Right lobe of liver (tissue), 6 donors: Measurements from ENCODE around the gene CHMP1A. TPM values are rescaled to one million over a fixed set of nuclear protein-coding genes. Genes with fewer than 3 reads are reported as not detected.
"Not testable (repeated sequence)": the region's sequence is repeated elsewhere in the genome, so short reads cannot be mapped to it uniquely, and the experiment has no call there.

Experiments
- ATAC-seq, 4 donors: fragments of 200-7000 bp; cut with Tn5 transposase; one replicate each; pipeline ENCODE4 v1.9.1; 2020; ENCODE audit warnings: mild to moderate bottlenecking in 4 of 4, moderate library complexity in 4 of 4
- DNase-seq, 3 donors: peaks; one replicate each; pipeline ENCODE4 v3.0.0-alpha.2; 2020
- H3K27ac ChIP-seq, 3 donors: fragments of 200-600 bp; one replicate each; pipeline ENCODE4 v1.8.0; 2022
- H3K27me3 ChIP-seq, 2 donors: fragments of 200-600 bp; one replicate each; pipeline ENCODE4 v1.8.0; 2022
- H3K36me3 ChIP-seq, 4 donors: fragments of 200-600 bp; sonication (generic) in 1 of 4; one replicate each; pipeline versions ENCODE4 v1.5.1 to v1.8.0; 2017 to 2022; ENCODE audit warnings: control low read depth in 1 of 4
- H3K4me1 ChIP-seq, 4 donors: fragments of 200-600 bp; sonication (generic) in 1 of 4; one replicate each; pipeline versions ENCODE4 v1.5.1 to v1.8.0; 2017 to 2022; ENCODE audit warnings: control low read depth in 1 of 4
- H3K4me3 ChIP-seq, 3 donors: fragments of 200-600 bp; one replicate each; pipeline ENCODE4 v1.8.0; 2022
- H3K9me3 ChIP-seq, 4 donors: fragments of 200-600 bp; sonication (generic) in 1 of 4; one replicate each; pipeline versions ENCODE4 v1.5.1 to v1.8.0; 2017 to 2022; ENCODE audit warnings: control low read depth in 1 of 4
- POLR2A ChIP-seq: fragments of 450-650 bp; IDR thresholded peaks from one replicate; pipeline ENCODE4 v1.6.1; 2017; ENCODE audit warnings: antibody characterized with exemption, mild to moderate bottlenecking
- WGBS: methylation state at CpG from one replicate; pipeline ENCODE4 v1.1.6; 2018; ENCODE audit warnings: low coverage, low lambda C conversion rate; ENCODE audit not compliant: insufficient coverage; ENCODE audit errors: missing lambda C conversion rate; 5-methylcytosine and 5-hydroxymethylcytosine counted together
- intact Hi-C, 2 donors: fragments of 100-400 bp; cut with DNase I; formaldehyde crosslinking; loops; one replicate each; pipeline versions ENCODE4 v1.11.2 to v1.14.1; 2022
- total RNA-seq, 6 experiments: library from RNA; depleted of rRNA in 2 of 6; stranded (reverse); fragments of >200 nt in 2 of 6; fragmentation: NEBNext Ultra II Directional in 3 of 6; extraction: Animal tissue kit (Norgen Biotek cat#: 25700) in 3 of 6; gene quantifications; one replicate each; pipeline versions ENCODE4 v1.1.0 to v1.2.4, GENCODE V29; 2016 to 2023
- TF ChIP-seq, protein P1 (sequence below), 4 donors: fragments of 200-600 bp in 3 of 4; fragments of 450-650 bp in 1 of 4; IDR thresholded peaks; one replicate each; pipeline versions ENCODE4 v1.5.1 to v1.8.0; 2016 to 2022; ENCODE audit warnings: antibody characterized with exemption in 4 of 4, mild to moderate bottlenecking in 2 of 4
- donor health status: DM: no; HTN: yes; CAD: no.
- donor health status: DM: no; HTN: no; CAD: no.
- donor health status: DM: no; HTN: no; CAD: no.
- donor health status: DM: no; HTN: yes; CAD: no.
- donor health status: DM: no; HTN: yes; CAD: no.

Gene CHMP1A
- total RNA-seq, 6 experiments from 2014 or later = 27.2 to 42.3 (median 33.1) TPM

DNA sequence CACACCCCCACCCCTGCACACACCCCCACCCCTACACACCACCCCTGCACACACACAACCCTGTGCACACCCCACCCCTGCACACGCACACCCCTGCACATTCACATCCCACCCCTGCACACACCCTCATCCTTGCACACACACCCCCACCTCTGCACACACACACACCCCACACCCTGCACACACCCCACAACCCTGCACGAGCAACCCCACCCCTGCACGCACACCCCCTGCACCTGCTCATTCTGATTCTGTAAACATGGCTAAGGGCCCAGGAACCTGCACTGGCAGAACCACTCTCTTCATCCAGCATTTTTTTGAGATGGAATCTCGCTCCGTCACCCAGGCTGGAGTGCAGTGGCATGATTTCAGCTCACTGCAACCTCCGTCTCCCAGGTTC is 18.1 kb downstream of the CHMP1A start:
- no peaks in the 10 kb centered on the region for H3K36me3 ChIP-seq
- peaks cover 0 to 7% (median 0%) of the 10 kb centered on the region in 4 donors for H3K4me1 ChIP-seq
- H3K27ac ChIP-seq = no peak overlapping the region
- no peak for TF ChIP-seq POLR2A
- TF ChIP-seq, protein P1, sequence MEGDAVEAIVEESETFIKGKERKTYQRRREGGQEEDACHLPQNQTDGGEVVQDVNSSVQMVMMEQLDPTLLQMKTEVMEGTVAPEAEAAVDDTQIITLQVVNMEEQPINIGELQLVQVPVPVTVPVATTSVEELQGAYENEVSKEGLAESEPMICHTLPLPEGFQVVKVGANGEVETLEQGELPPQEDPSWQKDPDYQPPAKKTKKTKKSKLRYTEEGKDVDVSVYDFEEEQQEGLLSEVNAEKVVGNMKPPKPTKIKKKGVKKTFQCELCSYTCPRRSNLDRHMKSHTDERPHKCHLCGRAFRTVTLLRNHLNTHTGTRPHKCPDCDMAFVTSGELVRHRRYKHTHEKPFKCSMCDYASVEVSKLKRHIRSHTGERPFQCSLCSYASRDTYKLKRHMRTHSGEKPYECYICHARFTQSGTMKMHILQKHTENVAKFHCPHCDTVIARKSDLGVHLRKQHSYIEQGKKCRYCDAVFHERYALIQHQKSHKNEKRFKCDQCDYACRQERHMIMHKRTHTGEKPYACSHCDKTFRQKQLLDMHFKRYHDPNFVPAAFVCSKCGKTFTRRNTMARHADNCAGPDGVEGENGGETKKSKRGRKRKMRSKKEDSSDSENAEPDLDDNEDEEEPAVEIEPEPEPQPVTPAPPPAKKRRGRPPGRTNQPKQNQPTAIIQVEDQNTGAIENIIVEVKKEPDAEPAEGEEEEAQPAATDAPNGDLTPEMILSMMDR (IDR thresholded peaks at IDR 0.05) = no peak
- no peaks in the 10 kb centered on the region for H3K27me3 ChIP-seq
- ATAC-seq (no peak), DNase-seq (no peak)
- H3K4me3 ChIP-seq = no peak overlapping the region
- intact Hi-C loops = no loop called here
- WGBS = 53% methylated on average over 3 of the region's 6 CpGs
- H3K9me3 ChIP-seq = no peaks in the 10 kb centered on the region

DNA sequence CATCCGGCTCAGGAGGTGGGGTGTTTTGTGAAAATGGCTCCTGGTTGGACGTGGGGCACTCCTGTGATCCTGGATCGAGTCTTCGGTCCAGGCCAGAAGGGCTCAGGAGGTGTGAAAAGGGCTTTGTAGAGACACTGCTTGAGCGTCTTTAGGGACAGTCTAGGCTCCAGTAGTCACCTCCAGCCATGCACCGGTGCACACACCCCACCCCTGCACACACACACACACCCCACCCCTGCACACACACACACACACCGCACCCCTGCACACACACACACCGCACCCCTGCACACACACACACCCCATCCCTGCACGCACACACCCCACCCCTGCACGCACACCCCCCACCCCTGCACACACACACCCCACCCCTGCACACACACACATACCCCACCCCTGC is 19.1 kb downstream of the CHMP1A start:
- no peaks in the 10 kb centered on the region for H3K9me3 ChIP-seq
- DNase-seq (no peak), ATAC-seq (no peak)

DNA sequence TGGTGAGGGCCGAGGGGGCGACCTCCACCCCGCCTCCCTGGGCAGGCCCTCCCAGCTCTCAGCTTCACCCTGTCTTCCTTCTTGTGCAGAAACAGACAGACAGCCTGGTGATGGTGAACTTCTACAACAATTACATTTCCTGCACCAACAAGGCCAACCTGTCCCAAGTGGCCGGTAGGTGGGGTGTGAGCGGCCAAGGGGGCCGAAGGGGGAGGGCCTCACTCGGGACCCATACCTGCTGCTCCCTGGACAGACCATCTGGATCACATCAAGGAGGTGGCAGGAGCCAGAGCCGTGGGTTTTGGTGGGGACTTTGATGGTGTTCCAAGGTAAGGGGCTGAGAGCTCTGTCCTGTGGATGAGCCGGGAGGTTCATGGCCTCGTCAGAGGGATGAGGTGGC is 20.1 kb downstream of the CHMP1A start:
- H3K4me3 ChIP-seq = no peak overlapping the region
- no peaks in the 10 kb centered on the region for H3K9me3 ChIP-seq
- TF ChIP-seq, protein P1 (IDR thresholded peaks at IDR 0.05) = no peak
- no peak for TF ChIP-seq POLR2A
- WGBS = 45% methylated on average over 4 of the region's 10 CpGs
- no peaks in the 10 kb centered on the region for H3K27me3 ChIP-seq
- H3K36me3 ChIP-seq = no peaks in the 10 kb centered on the region
- intact Hi-C loops = no loop called here
- no peak for ATAC-seq
- DNase-seq = no peak
- no peak overlapping the region for H3K27ac ChIP-seq
- peaks cover 0 to 7% (median 0%) of the 10 kb centered on the region in 4 donors for H3K4me1 ChIP-seq

More for the DNA sequence above, 19.1 kb downstream of the CHMP1A start:
- 91% methylated on average over 3 of the region's 10 CpGs for WGBS
- H3K4me1 ChIP-seq = peaks cover 0 to 7% (median 0%) of the 10 kb centered on the region in 4 donors
- intact Hi-C loops = no loop called here
- H3K4me3 ChIP-seq = no peak overlapping the region
- TF ChIP-seq POLR2A = no peak
- TF ChIP-seq, protein P1 (IDR thresholded peaks at IDR 0.05) = no peak
- no peaks in the 10 kb centered on the region for H3K27me3 ChIP-seq
- H3K27ac ChIP-seq = no peak overlapping the region
- no peaks in the 10 kb centered on the region for H3K36me3 ChIP-seq

DNA sequence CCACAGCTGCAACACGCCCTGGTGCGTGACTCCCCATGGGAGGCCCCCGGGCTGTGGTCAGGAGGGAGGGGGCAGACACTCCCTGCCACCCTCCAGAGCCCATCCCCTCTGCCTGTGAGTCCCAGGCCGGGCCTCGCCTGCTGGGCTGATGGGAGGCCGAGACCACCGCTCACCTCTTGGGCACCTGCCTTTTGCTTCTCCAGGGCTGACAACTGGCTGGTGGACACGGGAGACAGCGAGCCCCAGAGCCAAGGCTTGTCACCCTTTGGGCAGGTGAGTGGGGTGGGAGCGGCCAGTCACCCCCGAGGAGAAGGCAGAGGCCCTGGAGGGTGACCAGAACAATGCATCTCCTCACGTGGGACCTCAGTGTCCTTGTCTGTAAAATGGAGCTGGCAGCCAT is 20.8 kb downstream of the CHMP1A start:
- DNase-seq = no peak
- ATAC-seq = no peak
- no peaks in the 10 kb centered on the region for H3K9me3 ChIP-seq
- peaks cover 0 to 7% (median 0%) of the 10 kb centered on the region in 4 donors for H3K4me1 ChIP-seq
- H3K4me3 ChIP-seq = no peak overlapping the region
- no peak overlapping the region for H3K27ac ChIP-seq
- no peaks in the 10 kb centered on the region for H3K27me3 ChIP-seq
- intact Hi-C loops = no loop called here
- TF ChIP-seq POLR2A = no peak
- TF ChIP-seq, protein P1 (IDR thresholded peaks at IDR 0.05) = no peak
- 67% methylated on average over 1 of the region's 12 CpGs for WGBS
- H3K36me3 ChIP-seq = no peaks in the 10 kb centered on the region

DNA sequence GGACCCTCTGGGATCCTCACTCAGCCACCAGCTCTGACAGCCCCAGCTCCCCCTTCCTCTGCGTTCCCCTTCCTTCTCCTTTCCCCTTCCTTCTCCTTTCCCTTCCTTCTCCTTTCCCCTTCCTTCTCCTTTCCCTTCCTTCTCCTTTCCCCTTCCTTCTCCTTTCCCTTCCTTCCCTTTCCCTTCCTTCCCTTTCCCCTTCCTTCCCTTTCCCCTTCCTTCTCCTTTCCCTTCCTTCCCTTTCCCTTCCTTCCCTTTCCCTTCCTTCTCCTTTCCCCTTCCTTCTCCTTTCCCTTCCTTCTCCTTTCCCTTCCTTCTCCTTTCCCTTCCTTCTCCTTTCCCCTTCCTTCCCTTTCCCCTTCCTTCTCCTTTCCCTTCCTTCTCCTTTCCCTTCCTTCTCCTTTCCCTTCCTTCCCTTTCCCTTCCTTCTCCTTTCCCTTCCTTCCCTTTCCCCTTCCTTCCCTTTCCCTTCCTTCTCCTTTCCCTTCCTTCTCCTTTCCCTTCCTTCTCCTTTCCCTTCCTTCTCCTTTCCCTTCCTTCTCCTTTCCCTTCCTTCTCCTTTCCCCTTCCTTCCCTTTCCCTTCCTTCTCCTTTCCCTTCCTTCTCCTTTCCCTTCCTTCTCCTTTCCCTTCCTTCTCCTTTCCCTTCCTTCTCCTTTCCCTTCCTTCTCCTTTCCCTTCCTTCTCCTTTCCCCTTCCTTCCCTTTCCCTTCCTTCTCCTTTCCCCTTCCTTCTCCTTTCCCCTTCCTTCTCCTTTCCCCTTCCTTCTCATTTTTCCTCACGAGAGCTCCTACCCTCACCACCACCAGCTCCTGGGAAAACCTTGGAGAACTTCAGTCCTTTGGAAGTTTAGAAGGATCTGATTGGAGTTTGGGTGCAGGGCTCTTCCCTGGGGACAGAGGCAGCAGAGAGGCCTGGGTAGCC is 22.8 kb downstream of the CHMP1A start:
- H3K36me3 ChIP-seq, H3K4me1 ChIP-seq, H3K9me3 ChIP-seq, ATAC-seq, H3K27ac ChIP-seq, DNase-seq, intact Hi-C loops, H3K4me3 ChIP-seq, H3K27me3 ChIP-seq: not testable (repeated sequence)
- WGBS = 24% methylated on average over 2 of the region's 2 CpGs
